OCI-LY7 (cell line): Measurements from ENCODE around the gene EXOC4. TPM values are rescaled to one million over a fixed set of nuclear protein-coding genes. Genes with fewer than 3 reads are reported as not detected.

ENCODE experiments used
- BruUV-seq: library from RNA; stranded (reverse); fragments of 400-500 nt; replicated peaks from 2 replicates; lab custom pipeline; 2021; lab: Mats Ljungman, UMichigan
- CTCF ChIA-PET: fragments of 300-600 bp; sonication (Branson Sonifier 250); formaldehyde crosslinking; loops from one replicate; lab custom pipeline; 2022; ENCODE audit warnings: antibody characterized with exemption; ENCODE audit not compliant: unreplicated experiment; lab: Charles Lee
- POLR2A ChIA-PET: fragments of 300-600 bp; sonication (Branson Sonifier 250); formaldehyde crosslinking; loops from one replicate; lab custom pipeline; 2022; ENCODE audit warnings: antibody characterized with exemption; lab: Charles Lee
- DNase-seq: peaks from one replicate; pipeline ENCODE4 v3.0.0-alpha.2; 2015; ENCODE audit warnings: low spot score
- H2AFZ ChIP-seq: fragments of 200-600 bp; sonication (generic), shearing (Covaris generic); 2 replicates; pipeline ENCODE4 v1.6.1; 2014; ENCODE audit warnings: mild to moderate bottlenecking, antibody characterized with exemption, low read length, moderate library complexity
- H3K27ac ChIP-seq: fragments of 200-600 bp; sonication (generic); 2 replicates; pipeline ENCODE4 v1.5.1; 2014; ENCODE audit warnings: mixed run types, low read depth, mild to moderate bottlenecking, moderate library complexity, low read length, inconsistent platforms; ENCODE audit not compliant: poor library complexity, severe bottlenecking
- H3K36me3 ChIP-seq: fragments of 200-600 bp; sonication (generic); 2 replicates; pipeline ENCODE4 v1.6.1; 2014; ENCODE audit warnings: mild to moderate bottlenecking, antibody characterized with exemption, low read length, moderate library complexity, mixed read lengths; ENCODE audit not compliant: insufficient read depth
- H3K4me1 ChIP-seq: fragments of 200-600 bp; sonication (generic); 2 replicates; pipeline ENCODE4 v1.5.1; 2014; ENCODE audit warnings: mild to moderate bottlenecking, low read length; ENCODE audit not compliant: insufficient read depth, poor library complexity, severe bottlenecking
- H3K4me2 ChIP-seq: fragments of 200-600 bp; sonication (generic); 2 replicates; pipeline ENCODE4 v1.6.1; 2014; ENCODE audit warnings: mild to moderate bottlenecking, low read length
- H3K4me3 ChIP-seq: fragments of 200-600 bp; sonication (generic); 2 replicates; pipeline ENCODE4 v1.5.1; 2014; ENCODE audit warnings: mild to moderate bottlenecking, low read depth, low read length; ENCODE audit not compliant: poor library complexity, severe bottlenecking
- H3K79me2 ChIP-seq: fragments of 200-600 bp; sonication (generic); 2 replicates; pipeline ENCODE4 v1.6.1; 2016; ENCODE audit warnings: low read depth, mild to moderate bottlenecking, low read length, moderate library complexity, mixed read lengths; ENCODE audit not compliant: insufficient read depth
- H3K9me2 ChIP-seq: fragments of 200-600 bp; sonication (generic); 2 replicates; pipeline ENCODE4 v1.6.1; 2016; ENCODE audit warnings: mild to moderate bottlenecking, low read length, mixed read lengths; ENCODE audit not compliant: insufficient read depth
- H3K9me3 ChIP-seq: fragments of 200-600 bp; sonication (generic); 2 replicates; pipeline ENCODE4 v1.6.1; 2014; ENCODE audit warnings: mild to moderate bottlenecking, mixed run types, low read length, mixed read lengths
- H4K20me1 ChIP-seq: fragments of 200-600 bp; sonication (generic); 2 replicates; pipeline ENCODE4 v1.6.1; 2014; ENCODE audit warnings: mild to moderate bottlenecking, antibody characterized with exemption, low read length, moderate library complexity, mixed read lengths; ENCODE audit not compliant: insufficient read depth
- EZH2phosphoT487 ChIP-seq: fragments of 200-600 bp; sonication (generic); IDR thresholded peaks from 2 replicates; pipeline ENCODE4 v1.6.1; 2018; ENCODE audit warnings: low read depth, borderline replicate concordance, mild to moderate bottlenecking, mixed run types, antibody characterized with exemption, low read length, moderate library complexity, mixed read lengths
- intact Hi-C: fragments of 100-400 bp; cut with micrococcal nuclease; formaldehyde crosslinking; loops from one replicate; pipeline ENCODE4 v1.10.0; 2022; ENCODE audit not compliant: unreplicated experiment
- total RNA-seq, 2 experiments: library from RNA; depleted of rRNA in 1 of 2; stranded (reverse); fragments of >200 nt in 1 of 2; shearing (Covaris generic) in 1 of 2; gene quantifications; 2 replicates each; pipeline ENCODE4 v1.2.3, GENCODE V29; 2014 to 2022
- TF ChIP-seq, protein P1 (sequence below): fragments of 200-600 bp; sonication (generic); conservative IDR thresholded peaks from 2 replicates; pipeline ENCODE4 v1.5.1; 2014; ENCODE audit warnings: mild to moderate bottlenecking, antibody characterized with exemption, low read length, moderate library complexity, mixed read lengths

EXOC4 gene
- total RNA-seq, 2 experiments from 2014 or later, result 75.1 to 93.2 TPM

DNA sequence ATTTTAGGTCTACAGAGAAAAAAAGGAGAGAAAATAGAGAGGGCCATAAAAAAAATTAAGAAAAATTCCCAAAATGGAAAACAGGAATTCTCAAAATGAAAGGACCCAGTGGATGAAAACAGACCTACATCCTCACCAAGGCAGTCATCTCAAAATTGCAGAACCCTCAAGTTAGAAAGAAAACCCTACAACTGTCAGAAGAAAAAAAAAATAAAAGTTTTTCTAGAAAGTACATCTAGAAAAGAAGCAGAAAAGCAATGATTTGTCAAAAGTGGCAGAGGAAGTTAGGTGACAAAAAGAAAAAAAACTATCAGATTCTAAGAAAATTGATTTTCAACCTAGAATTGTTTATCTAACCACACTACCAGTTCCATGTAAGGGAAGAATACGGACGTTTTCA is 706.6 kb downstream of the EXOC4 start:
- Histone ChIP-seq H4K20me1 (no peaks in the 10 kb centered on the region), H3K4me3 (no peak overlapping the region), H3K4me2 (no peak overlapping the region), H3K27ac (no peak overlapping the region), H3K36me3 (no peaks in the 10 kb centered on the region), H3K9me3 (no peaks in the 10 kb centered on the region), H2AFZ (no peak overlapping the region), H3K4me1 (no peaks in the 10 kb centered on the region), H3K9me2 (no peaks in the 10 kb centered on the region), H3K79me2 (no peaks in the 10 kb centered on the region)
- no peak for DNase-seq
- POLR2A ChIA-PET, result no interaction called here
- intact Hi-C loops, result no loop called here
- BruUV-seq, result no TSS peak
- no peak for TF ChIP-seq EZH2phosphoT487
- TF ChIP-seq, protein P1, sequence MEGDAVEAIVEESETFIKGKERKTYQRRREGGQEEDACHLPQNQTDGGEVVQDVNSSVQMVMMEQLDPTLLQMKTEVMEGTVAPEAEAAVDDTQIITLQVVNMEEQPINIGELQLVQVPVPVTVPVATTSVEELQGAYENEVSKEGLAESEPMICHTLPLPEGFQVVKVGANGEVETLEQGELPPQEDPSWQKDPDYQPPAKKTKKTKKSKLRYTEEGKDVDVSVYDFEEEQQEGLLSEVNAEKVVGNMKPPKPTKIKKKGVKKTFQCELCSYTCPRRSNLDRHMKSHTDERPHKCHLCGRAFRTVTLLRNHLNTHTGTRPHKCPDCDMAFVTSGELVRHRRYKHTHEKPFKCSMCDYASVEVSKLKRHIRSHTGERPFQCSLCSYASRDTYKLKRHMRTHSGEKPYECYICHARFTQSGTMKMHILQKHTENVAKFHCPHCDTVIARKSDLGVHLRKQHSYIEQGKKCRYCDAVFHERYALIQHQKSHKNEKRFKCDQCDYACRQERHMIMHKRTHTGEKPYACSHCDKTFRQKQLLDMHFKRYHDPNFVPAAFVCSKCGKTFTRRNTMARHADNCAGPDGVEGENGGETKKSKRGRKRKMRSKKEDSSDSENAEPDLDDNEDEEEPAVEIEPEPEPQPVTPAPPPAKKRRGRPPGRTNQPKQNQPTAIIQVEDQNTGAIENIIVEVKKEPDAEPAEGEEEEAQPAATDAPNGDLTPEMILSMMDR, result no peak
- CTCF ChIA-PET, result no interaction called here

DNA sequence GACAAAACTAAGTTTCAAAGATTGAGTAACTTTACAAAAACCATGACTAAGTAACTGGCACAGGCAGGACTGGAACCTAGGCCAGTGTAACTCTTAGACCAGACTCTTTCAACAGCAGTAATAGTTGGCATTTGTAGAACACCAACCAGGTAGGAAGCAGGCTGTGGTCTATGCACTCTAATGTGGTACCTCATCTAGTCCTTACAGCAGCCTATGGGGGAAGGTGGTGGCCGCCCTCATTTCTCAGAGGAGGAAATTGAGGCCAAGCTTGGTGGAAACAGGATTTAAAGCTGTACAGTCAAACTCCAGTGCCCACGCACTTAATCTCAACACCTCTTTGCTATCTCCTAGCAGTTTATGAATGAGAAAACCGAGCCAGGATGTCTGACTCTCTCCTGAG is 708.8 kb downstream of the EXOC4 start:
- no peaks in the 10 kb centered on the region for H3K4me1 ChIP-seq
- intact Hi-C loops, result no loop called here
- ChIA-PET POLR2A (no interaction called here), CTCF (no interaction called here)
- H3K36me3 ChIP-seq, result no peaks in the 10 kb centered on the region
- no peak overlapping the region for H3K27ac ChIP-seq
- DNase-seq, result no peak
- TF ChIP-seq, protein P1, result no peak
- no peak for TF ChIP-seq EZH2phosphoT487
- H3K4me2 ChIP-seq, result no peak overlapping the region
- no peaks in the 10 kb centered on the region for H3K9me2 ChIP-seq
- no peaks in the 10 kb centered on the region for H3K79me2 ChIP-seq
- H3K4me3 ChIP-seq, result no peak overlapping the region
- H3K9me3 ChIP-seq, result no peaks in the 10 kb centered on the region
- H4K20me1 ChIP-seq, result no peaks in the 10 kb centered on the region
- no peak overlapping the region for H2AFZ ChIP-seq
- BruUV-seq, result no TSS peak

DNA sequence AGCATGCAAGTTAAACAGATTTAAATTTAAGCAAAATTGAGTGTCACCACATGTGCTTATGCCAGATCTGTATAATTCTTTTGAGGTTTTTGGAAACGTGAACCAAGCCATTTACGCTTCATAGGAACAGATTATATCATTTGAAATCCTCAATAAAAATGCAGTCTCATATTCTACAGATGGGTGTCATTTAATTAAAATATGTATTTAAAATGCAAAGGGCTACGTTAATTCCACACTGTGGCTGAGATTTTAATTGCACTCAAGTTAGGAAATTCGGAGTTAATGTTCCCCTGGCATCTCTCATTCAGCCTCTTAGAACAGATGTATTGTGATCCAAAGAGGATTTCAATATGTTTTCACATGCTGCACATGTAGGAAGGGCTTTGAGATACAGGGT is 709.8 kb downstream of the EXOC4 start:
- no peak overlapping the region for H3K4me2 ChIP-seq
- POLR2A ChIA-PET, result no interaction called here
- no peaks in the 10 kb centered on the region for H3K9me3 ChIP-seq
- BruUV-seq, result no TSS peak
- no peaks in the 10 kb centered on the region for H3K9me2 ChIP-seq
- no peaks in the 10 kb centered on the region for H3K4me1 ChIP-seq
- intact Hi-C loops, result no loop called here
- no peaks in the 10 kb centered on the region for H4K20me1 ChIP-seq
- no peak overlapping the region for H3K27ac ChIP-seq
- H3K36me3 ChIP-seq, result no peaks in the 10 kb centered on the region
- DNase-seq, result no peak
- CTCF ChIA-PET, result no interaction called here
- H3K79me2 ChIP-seq, result no peaks in the 10 kb centered on the region
- H2AFZ ChIP-seq, result no peak overlapping the region
- H3K4me3 ChIP-seq, result no peak overlapping the region
- TF ChIP-seq, protein P1, result no peak
- TF ChIP-seq EZH2phosphoT487, result no peak
